ENCODE data around the gene KDELR3. TPM values are rescaled to one million over a fixed set of nuclear protein-coding genes. Genes with fewer than 3 reads are reported as not detected.

KDELR3 gene
- total RNA-seq, 1 experiment from 2014 or later, result 33.1 TPM

DNA sequence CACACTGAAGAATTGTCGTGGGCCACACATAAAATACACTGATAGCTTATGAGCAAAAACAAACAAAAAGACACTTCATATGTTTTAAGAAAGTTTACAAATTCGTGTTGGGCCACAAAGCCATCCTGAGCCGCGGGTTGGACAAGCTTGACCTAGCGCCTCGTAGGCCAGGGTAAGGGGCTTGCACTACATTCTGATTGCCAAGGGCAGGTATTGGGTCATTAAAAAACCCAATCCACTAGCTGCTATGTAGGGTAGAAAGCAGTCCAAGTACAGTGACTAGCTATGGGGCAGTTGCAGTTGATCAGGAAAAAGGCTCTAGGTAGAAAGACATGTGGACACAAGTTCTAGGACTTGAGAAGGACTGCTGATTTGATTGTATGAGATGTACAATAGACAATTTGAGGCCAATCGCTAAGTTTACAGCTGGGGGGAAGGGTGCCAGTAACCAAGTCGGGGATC lies 14.0 kb downstream of the KDELR3 start:
- no TSS peak for BruUV-seq (replicated peaks)
- TF ChIP-seq SIN3A (IDR thresholded peaks at IDR 0.05; ENCODE audit: low read depth) (0 out of 2 replicates have a peak, but pooled peaks have one; percentile 42), JUND (IDR thresholded peaks at IDR 0.05) (peak; percentile 28; the same call in 1 of the 2 replicates), TCF7L2 (IDR thresholded peaks at IDR 0.05; ENCODE audit: borderline replicate concordance, extremely low read depth, insufficient read depth, insufficient read length) (no peak), POLR2AphosphoS5 (IDR thresholded peaks at IDR 0.05; ENCODE audit: low read depth, low read length) (peak; percentile 63)
- TF ChIP-seq, protein P1, sequence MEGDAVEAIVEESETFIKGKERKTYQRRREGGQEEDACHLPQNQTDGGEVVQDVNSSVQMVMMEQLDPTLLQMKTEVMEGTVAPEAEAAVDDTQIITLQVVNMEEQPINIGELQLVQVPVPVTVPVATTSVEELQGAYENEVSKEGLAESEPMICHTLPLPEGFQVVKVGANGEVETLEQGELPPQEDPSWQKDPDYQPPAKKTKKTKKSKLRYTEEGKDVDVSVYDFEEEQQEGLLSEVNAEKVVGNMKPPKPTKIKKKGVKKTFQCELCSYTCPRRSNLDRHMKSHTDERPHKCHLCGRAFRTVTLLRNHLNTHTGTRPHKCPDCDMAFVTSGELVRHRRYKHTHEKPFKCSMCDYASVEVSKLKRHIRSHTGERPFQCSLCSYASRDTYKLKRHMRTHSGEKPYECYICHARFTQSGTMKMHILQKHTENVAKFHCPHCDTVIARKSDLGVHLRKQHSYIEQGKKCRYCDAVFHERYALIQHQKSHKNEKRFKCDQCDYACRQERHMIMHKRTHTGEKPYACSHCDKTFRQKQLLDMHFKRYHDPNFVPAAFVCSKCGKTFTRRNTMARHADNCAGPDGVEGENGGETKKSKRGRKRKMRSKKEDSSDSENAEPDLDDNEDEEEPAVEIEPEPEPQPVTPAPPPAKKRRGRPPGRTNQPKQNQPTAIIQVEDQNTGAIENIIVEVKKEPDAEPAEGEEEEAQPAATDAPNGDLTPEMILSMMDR (IDR thresholded peaks at IDR 0.05 in 2 of 3, conservative IDR thresholded peaks at IDR 0.05 in 1 of 3; ENCODE audit: borderline replicate concordance in 1 of 3, insufficient read depth in 1 of 3, low read depth in 2 of 3, low read length in 2 of 3), result no peak
- peak; percentile 9; the same call in 1 of the 2 replicates for ATAC-seq

DNA sequence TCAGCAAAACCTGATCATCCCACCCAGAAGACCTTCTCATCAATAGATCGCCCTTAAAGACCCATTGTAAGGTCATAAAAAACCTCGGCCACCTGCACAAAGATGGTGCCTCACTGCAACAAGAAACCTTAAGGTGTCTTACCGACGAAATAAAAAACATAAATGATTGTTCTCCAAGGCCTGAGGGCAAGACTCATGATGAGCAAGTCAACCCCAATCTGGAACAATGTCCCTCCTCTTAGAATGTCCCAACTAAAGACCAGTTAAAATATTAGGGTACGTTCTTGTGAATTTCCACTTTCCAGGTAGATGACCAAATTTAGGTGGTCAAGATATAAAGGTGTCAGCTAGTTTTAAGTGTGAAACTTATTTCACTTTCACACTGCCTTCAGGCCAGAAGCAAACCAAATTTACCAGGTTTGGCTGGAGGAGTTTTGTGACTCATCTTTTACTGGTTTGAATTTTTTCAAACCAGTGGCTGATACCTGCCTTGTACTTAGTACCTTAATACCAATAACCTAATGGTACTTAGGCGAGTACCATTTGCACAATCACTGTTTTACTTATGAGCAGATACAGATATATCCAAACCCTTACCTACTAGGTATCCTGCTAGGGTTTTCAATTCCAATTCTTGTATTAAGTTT lies 14.9 kb downstream of the KDELR3 start:
- intact Hi-C loops (cut with micrococcal nuclease), result no loop called here
- RAD21 ChIA-PET (ENCODE audit: low non-redundant PET in 1 of 2, low total read pairs in 2 of 2, uncharacterized antibody in 2 of 2, unreplicated experiment in 2 of 2), result no interaction called here

More for the DNA sequence above, 14.0 kb downstream of the KDELR3 start:
- no peak overlapping the region for H3K9ac ChIP-seq (ENCODE audit: low read length)
- H3K9me2 ChIP-seq (ENCODE audit: insufficient read depth), result no peaks in the 10 kb centered on the region
- H3K27ac ChIP-seq (ENCODE audit: low read depth, low read length), result no peak overlapping the region
- ChIA-PET POLR2A (interaction anchor here (1.2 kb wide), 1 partner anchor 14 kb away, joined by 4 read pairs; no protein-coding TSS in a partner anchor), RAD21 (ENCODE audit: low non-redundant PET in 1 of 2, low total read pairs in 2 of 2, uncharacterized antibody in 2 of 2, unreplicated experiment in 2 of 2) (no interaction called here), CTCF (no interaction called here)
- no peak overlapping the region for H3K4me2 ChIP-seq (ENCODE audit: low read length)
- H3K79me2 ChIP-seq (ENCODE audit: insufficient read depth, low read length), result peaks cover 8% of the 10 kb centered on the region; the same call in 1 of the 2 replicates
- H3K27me3 ChIP-seq (ENCODE audit: insufficient read depth, low read length), result no peaks in the 10 kb centered on the region
- no peaks in the 10 kb centered on the region for H4K20me1 ChIP-seq (ENCODE audit: insufficient read depth)
- peaks cover 36 to 55% of the 10 kb centered on the region in 2 experiments for H3K36me3 ChIP-seq (ENCODE audit: control insufficient read depth in 1 of 2, insufficient read depth in 2 of 2, low read length in 2 of 2)
- intact Hi-C loops (cut with micrococcal nuclease), result no loop called here
- no peak for DNase-seq (ENCODE audit: low read depth, low spot score)
- H3K9me3 ChIP-seq (ENCODE audit: control insufficient read depth in 1 of 2, insufficient read depth in 1 of 2, low read depth in 1 of 2, low read length in 2 of 2), result no peaks in the 10 kb centered on the region
- H3K4me3 ChIP-seq (replicated peaks in 1 of 2; ENCODE audit: low read depth in 1 of 2, low read length in 2 of 2), result no peak overlapping the region
- no peaks in the 10 kb centered on the region for H3K4me1 ChIP-seq (ENCODE audit: control insufficient read depth in 1 of 2, insufficient read depth in 2 of 2, low read length in 2 of 2)
- H2AFZ ChIP-seq (ENCODE audit: low read depth, low read length, poor library complexity, severe bottlenecking), result no peak overlapping the region

More for the DNA sequence above, 14.9 kb downstream of the KDELR3 start:
- Histone ChIP-seq H3K9me3 (ENCODE audit: control insufficient read depth in 1 of 2, insufficient read depth in 1 of 2, low read depth in 1 of 2, low read length in 2 of 2) (no peaks in the 10 kb centered on the region), H3K27me3 (ENCODE audit: insufficient read depth, low read length) (no peaks in the 10 kb centered on the region), H3K79me2 (ENCODE audit: insufficient read depth, low read length) (peaks cover 8% of the 10 kb centered on the region; the same call in 1 of the 2 replicates), H3K4me2 (ENCODE audit: low read length) (no peak overlapping the region), H3K4me1 (ENCODE audit: control insufficient read depth in 1 of 2, insufficient read depth in 2 of 2, low read length in 2 of 2) (no peaks in the 10 kb centered on the region), H3K4me3 (replicated peaks in 1 of 2; ENCODE audit: low read depth in 1 of 2, low read length in 2 of 2) (no peak overlapping the region), H4K20me1 (ENCODE audit: insufficient read depth) (peaks cover 3% of the 10 kb centered on the region; the same call in 1 of the 2 replicates), H3K36me3 (ENCODE audit: control insufficient read depth in 1 of 2, insufficient read depth in 2 of 2, low read length in 2 of 2) (peaks cover 39 to 61% of the 10 kb centered on the region in 2 experiments), H3K9me2 (ENCODE audit: insufficient read depth) (no peaks in the 10 kb centered on the region), H3K27ac (ENCODE audit: low read depth, low read length) (no peak overlapping the region), H2AFZ (ENCODE audit: low read depth, low read length, poor library complexity, severe bottlenecking) (no peak overlapping the region), H3K9ac (ENCODE audit: low read length) (no peak overlapping the region)
- TSS peak; percentile 62 for BruUV-seq (replicated peaks)
- CTCF ChIA-PET, result no interaction called here
- DNase-seq (ENCODE audit: low read depth, low spot score) (no peak), ATAC-seq (no peak)
- TF ChIP-seq, protein P1 (IDR thresholded peaks at IDR 0.05 in 2 of 3, conservative IDR thresholded peaks at IDR 0.05 in 1 of 3; ENCODE audit: borderline replicate concordance in 1 of 3, insufficient read depth in 1 of 3, low read depth in 2 of 3, low read length in 2 of 3), result no peak
- TF ChIP-seq POLR2AphosphoS5 (IDR thresholded peaks at IDR 0.05; ENCODE audit: low read depth, low read length) (peak; percentile 59), CEBPB (IDR thresholded peaks at IDR 0.05; ENCODE audit: low read depth) (0 out of 2 replicates have a peak, but pooled peaks have one; percentile 23)
- POLR2A ChIA-PET, result no interaction called here

All from HCT116 (cell line).